ENCODE measurements around the gene ZNF407.

DNA sequence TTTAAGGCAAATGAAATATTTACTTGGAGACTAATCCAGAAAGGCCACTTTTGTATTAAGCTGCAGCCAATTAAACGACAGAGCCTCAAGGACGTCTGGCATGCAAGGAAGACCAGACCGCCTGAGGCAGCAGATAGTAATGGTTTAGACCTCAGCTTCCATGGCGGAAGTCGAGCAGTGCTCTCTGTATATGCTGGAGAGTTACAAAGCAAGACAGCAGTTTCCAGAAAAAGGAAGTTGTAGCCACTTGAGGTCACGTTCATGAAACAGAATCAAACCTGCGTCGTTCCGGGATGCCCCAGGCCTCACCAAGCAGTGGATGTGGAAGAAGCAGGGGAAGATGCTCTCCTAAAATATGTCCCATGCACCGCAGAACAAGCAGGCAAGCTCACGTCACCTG is 469.3 kb downstream of the ZNF407 start:
- TF ChIP-seq, protein P1, sequence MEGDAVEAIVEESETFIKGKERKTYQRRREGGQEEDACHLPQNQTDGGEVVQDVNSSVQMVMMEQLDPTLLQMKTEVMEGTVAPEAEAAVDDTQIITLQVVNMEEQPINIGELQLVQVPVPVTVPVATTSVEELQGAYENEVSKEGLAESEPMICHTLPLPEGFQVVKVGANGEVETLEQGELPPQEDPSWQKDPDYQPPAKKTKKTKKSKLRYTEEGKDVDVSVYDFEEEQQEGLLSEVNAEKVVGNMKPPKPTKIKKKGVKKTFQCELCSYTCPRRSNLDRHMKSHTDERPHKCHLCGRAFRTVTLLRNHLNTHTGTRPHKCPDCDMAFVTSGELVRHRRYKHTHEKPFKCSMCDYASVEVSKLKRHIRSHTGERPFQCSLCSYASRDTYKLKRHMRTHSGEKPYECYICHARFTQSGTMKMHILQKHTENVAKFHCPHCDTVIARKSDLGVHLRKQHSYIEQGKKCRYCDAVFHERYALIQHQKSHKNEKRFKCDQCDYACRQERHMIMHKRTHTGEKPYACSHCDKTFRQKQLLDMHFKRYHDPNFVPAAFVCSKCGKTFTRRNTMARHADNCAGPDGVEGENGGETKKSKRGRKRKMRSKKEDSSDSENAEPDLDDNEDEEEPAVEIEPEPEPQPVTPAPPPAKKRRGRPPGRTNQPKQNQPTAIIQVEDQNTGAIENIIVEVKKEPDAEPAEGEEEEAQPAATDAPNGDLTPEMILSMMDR (IDR thresholded peaks at IDR 0.05) = no peak
- TF ChIP-seq EZH2 (IDR thresholded peaks at IDR 0.05) = no peak

Measured in neural progenitor cell (in vitro differentiated cells).